GM23338 (cell line): Measurements from ENCODE around the gene STXBP2.

Experiments
- CREB1 ChIP-seq: fragments of 250-450 bp; sonication (Bioruptor Pico); IDR thresholded peaks from 2 replicates; pipeline ENCODE4 v1.5.0; 2020; ENCODE audit warnings: low read depth, mild to moderate bottlenecking, moderate library complexity
- CTCF ChIP-seq, 2 experiments: fragments of 200-600 bp in 1 of 2; sonication (generic) in 1 of 2; conservative IDR thresholded peaks; 2 replicates each; pipeline versions ENCODE4 v1.5.1 to v1.6.1; 2016 to 2017; ENCODE audit warnings: antibody characterized with exemption in 2 of 2, low read depth in 2 of 2, mild to moderate bottlenecking in 2 of 2, moderate library complexity in 1 of 2
- ETS1 ChIP-seq: IDR thresholded peaks from 2 replicates; pipeline ENCODE4 v1.6.1; 2016; ENCODE audit warnings: antibody characterized with exemption
- EZH2 ChIP-seq: fragments of 200-600 bp; sonication (generic); IDR thresholded peaks from one replicate; pipeline ENCODE4 v1.8.0; 2017; ENCODE audit warnings: antibody characterized with exemption, mild to moderate bottlenecking, low read depth; ENCODE audit not compliant: unreplicated experiment
- EZH2phosphoT487 ChIP-seq: fragments of 200-600 bp; sonication (generic); IDR thresholded peaks from one replicate; pipeline ENCODE4 v1.8.1; 2018; ENCODE audit warnings: antibody characterized with exemption; ENCODE audit not compliant: unreplicated experiment
- JUNB ChIP-seq: IDR thresholded peaks from one replicate; pipeline ENCODE4 v1.6.1; 2016; ENCODE audit warnings: antibody characterized with exemption; ENCODE audit not compliant: unreplicated experiment
- NANOG ChIP-seq: IDR thresholded peaks from 2 replicates; pipeline ENCODE4 v1.6.1; 2016; ENCODE audit warnings: antibody characterized with exemption, borderline replicate concordance
- POLR2AphosphoS5 ChIP-seq: IDR thresholded peaks from 2 replicates; pipeline ENCODE4 v1.6.1; 2016; ENCODE audit warnings: antibody characterized with exemption, low read depth
- REST ChIP-seq: IDR thresholded peaks from one replicate; pipeline ENCODE4 v1.6.1; 2018; ENCODE audit warnings: antibody characterized with exemption; ENCODE audit not compliant: unreplicated experiment
- STAT1 ChIP-seq: IDR thresholded peaks from one replicate; pipeline ENCODE4 v1.6.1; 2016; ENCODE audit warnings: antibody characterized with exemption; ENCODE audit not compliant: unreplicated experiment
- ZNF114 ChIP-seq: fragments of 250-450 bp; sonication (Bioruptor Pico); IDR thresholded peaks from 2 replicates; pipeline ENCODE4 v1.5.0; 2020; ENCODE audit warnings: mild to moderate bottlenecking, moderate library complexity
- ZNF462 ChIP-seq: fragments of 250-450 bp; sonication (Bioruptor Pico); IDR thresholded peaks from 2 replicates; pipeline ENCODE4 v1.5.0; 2020; ENCODE audit warnings: mild to moderate bottlenecking, moderate library complexity

- no peak for TF ChIP-seq CTCF (conservative IDR thresholded peaks at IDR 0.05; ENCODE audit: low read depth in 2 of 2)
- no peak for TF ChIP-seq EZH2
- TF ChIP-seq EZH2phosphoT487: no peak
- no peak for TF ChIP-seq POLR2AphosphoS5
- TF ChIP-seq CREB1 (CRISPR knock-in tag): no peak
- TF ChIP-seq JUNB: no peak
- no peak for TF ChIP-seq REST
- TF ChIP-seq NANOG: no peak
- TF ChIP-seq ETS1: no peak
- TF ChIP-seq ZNF114 (CRISPR knock-in tag): no peak
- no peak for TF ChIP-seq STAT1
- no peak for TF ChIP-seq ZNF462
Observed at GRCh38 chr19:7589822-7590221, 47.1 kb upstream of the STXBP2 start.
